Activated CD4-positive, alpha-beta T cell treated with anti-CD3 and anti-CD28 coated beads for 36 hours (primary cell): ENCODE measurements around the gene PPP1R1C. TPM values are rescaled to one million over a fixed set of nuclear protein-coding genes. Genes with fewer than 3 reads are reported as not detected.

Experiments used
- ATAC-seq: fragments of 200-7000 bp; cut with Tn5 transposase; one replicate; pipeline ENCODE4 v1.10.0; 2021; ENCODE audit warnings: mild to moderate bottlenecking, moderate library complexity
- CTCF ChIA-PET: fragments of 350-600 bp; sonication (Branson Sonifier 250); formaldehyde crosslinking; loops from one replicate; lab custom pipeline; 2021; ENCODE audit warnings: antibody characterized with exemption; lab: Charles Lee
- POLR2A ChIA-PET: fragments of 350-600 bp; sonication (Branson Sonifier 250); formaldehyde crosslinking; loops from one replicate; lab custom pipeline; 2021; ENCODE audit warnings: antibody characterized with exemption, inconsistent platforms; lab: Charles Lee
- DNase-seq: peaks from one replicate; pipeline ENCODE4 v3.0.0-alpha.2; 2020
- H3K27ac Mint-ChIP-seq: one replicate; pipeline ENCODE4 v1.8.0; 2021; ENCODE audit warnings: mixed read lengths
- H3K27me3 Mint-ChIP-seq: one replicate; pipeline ENCODE4 v1.8.0; 2021; ENCODE audit warnings: mixed read lengths
- H3K36me3 Mint-ChIP-seq: one replicate; pipeline ENCODE4 v1.8.0; 2021; ENCODE audit warnings: low read depth, mixed read lengths
- H3K4me1 Mint-ChIP-seq: one replicate; pipeline ENCODE4 v1.8.0; 2021; ENCODE audit warnings: mixed read lengths
- H3K4me3 Mint-ChIP-seq: one replicate; pipeline ENCODE4 v1.8.0; 2021; ENCODE audit warnings: mild to moderate bottlenecking, moderate library complexity, mixed read lengths
- H3K9me3 Mint-ChIP-seq: one replicate; pipeline ENCODE4 v1.8.0; 2021; ENCODE audit warnings: low read depth, mixed read lengths
- intact Hi-C, 2 experiments: fragments of 100-400 bp; cut with DNase I in 1 of 2; cut with micrococcal nuclease in 1 of 2; formaldehyde crosslinking; loops; one replicate each; pipeline versions ENCODE4 v1.14.2 to v1.15.1; 2022 to 2024; cut with DNase I, micrococcal nuclease
- total RNA-seq, 2 experiments: library from RNA; stranded (reverse); gene quantifications; one replicate each; pipeline ENCODE4 v1.2.3, GENCODE V29; 2021

The PPP1R1C gene
- total RNA-seq, 2 experiments from 2014 or later: not detected

- intact Hi-C loops: no loop called here
- Mint-ChIP-seq H3K27me3 (no peaks in the 10 kb centered on the region), H3K4me3 (no peak overlapping the region), H3K36me3 (no peaks in the 10 kb centered on the region), H3K27ac (no peak overlapping the region), H3K4me1 (no peaks in the 10 kb centered on the region), H3K9me3 (no peaks in the 10 kb centered on the region)
- DNase-seq (no peak), ATAC-seq (no peak)
- ChIA-PET CTCF (no interaction called here), POLR2A (no interaction called here)
Measured at GRCh38 chr2:182069416-182069815, 83.8 kb downstream of the PPP1R1C start.

GRCh38 chr2:182069908-182070307 lies 84.3 kb downstream of the PPP1R1C start:
- ChIA-PET CTCF (no interaction called here), POLR2A (no interaction called here)
- DNase-seq (no peak), ATAC-seq (no peak)
- no peaks in the 10 kb centered on the region for H3K9me3 Mint-ChIP-seq
- no peaks in the 10 kb centered on the region for H3K27me3 Mint-ChIP-seq
- intact Hi-C loops: no loop called here
- no peak overlapping the region for H3K27ac Mint-ChIP-seq
- no peaks in the 10 kb centered on the region for H3K36me3 Mint-ChIP-seq
- no peaks in the 10 kb centered on the region for H3K4me1 Mint-ChIP-seq
- no peak overlapping the region for H3K4me3 Mint-ChIP-seq

- no peak overlapping the region for H3K27ac Mint-ChIP-seq
- no peaks in the 10 kb centered on the region for H3K9me3 Mint-ChIP-seq
- POLR2A ChIA-PET: no interaction called here
- DNase-seq (no peak), ATAC-seq (no peak)
- intact Hi-C loops: no loop called here
- CTCF ChIA-PET: no interaction called here
- no peak overlapping the region for H3K4me3 Mint-ChIP-seq
- no peaks in the 10 kb centered on the region for H3K36me3 Mint-ChIP-seq
- no peaks in the 10 kb centered on the region for H3K27me3 Mint-ChIP-seq
- no peaks in the 10 kb centered on the region for H3K4me1 Mint-ChIP-seq
Measured at GRCh38 chr2:182070736-182071135, 85.1 kb downstream of the PPP1R1C start.

- intact Hi-C loops: no loop called here
- DNase-seq (no peak), ATAC-seq (no peak)
- Mint-ChIP-seq H3K9me3 (no peaks in the 10 kb centered on the region), H3K27ac (no peak overlapping the region), H3K4me1 (no peaks in the 10 kb centered on the region), H3K27me3 (no peaks in the 10 kb centered on the region), H3K36me3 (no peaks in the 10 kb centered on the region), H3K4me3 (no peak overlapping the region)
- ChIA-PET POLR2A (no interaction called here), CTCF (interaction anchor here (1.3 kb wide), 1 partner anchor 10 kb away, joined by 4 read pairs; no protein-coding TSS in a partner anchor)
Measured at GRCh38 chr2:182072861-182073260, 87.2 kb downstream of the PPP1R1C start.

- Mint-ChIP-seq H3K4me3 (no peak overlapping the region), H3K27me3 (no peaks in the 10 kb centered on the region), H3K27ac (no peak overlapping the region), H3K4me1 (no peaks in the 10 kb centered on the region), H3K36me3 (no peaks in the 10 kb centered on the region), H3K9me3 (no peaks in the 10 kb centered on the region)
- intact Hi-C loops: no loop called here
- ATAC-seq (no peak), DNase-seq (no peak)
- POLR2A ChIA-PET: no interaction called here
- CTCF ChIA-PET: interaction anchor here (1.3 kb wide), 1 partner anchor 11 kb away, joined by 4 read pairs; no protein-coding TSS in a partner anchor
Measured at GRCh38 chr2:182073613-182074012, 88.0 kb downstream of the PPP1R1C start.

GRCh38 chr2:182077023-182077422 lies 91.4 kb downstream of the PPP1R1C start:
- DNase-seq (no peak), ATAC-seq (no peak)
- Mint-ChIP-seq H3K27me3 (peaks cover 2% of the 10 kb centered on the region), H3K4me3 (no peak overlapping the region), H3K27ac (no peak overlapping the region), H3K9me3 (no peaks in the 10 kb centered on the region), H3K36me3 (no peaks in the 10 kb centered on the region), H3K4me1 (no peaks in the 10 kb centered on the region)
- CTCF ChIA-PET: interaction anchor here (0.5 to 3.0 kb wide), 11 partner anchors 9 to 362 kb away, joined by 3 to 29 read pairs (median 3); no protein-coding TSS in a partner anchor
- intact Hi-C loops: loop anchor here (1.0 to 5.0 kb wide), 3 partner anchors 125 to 334 kb away; no protein-coding TSS in a partner anchor
- POLR2A ChIA-PET: no interaction called here

- DNase-seq: peak; percentile 23
- ChIA-PET CTCF (interaction anchor here (0.5 to 3.0 kb wide), 12 partner anchors 8 to 362 kb away, joined by 3 to 29 read pairs (median 3); no protein-coding TSS in a partner anchor), POLR2A (no interaction called here)
- intact Hi-C loops: loop anchor here (1.0 to 5.0 kb wide), 4 partner anchors 125 to 1000 kb away; no protein-coding TSS in a partner anchor
- no peaks in the 10 kb centered on the region for H3K9me3 Mint-ChIP-seq
- H3K4me1 Mint-ChIP-seq: no peaks in the 10 kb centered on the region
- no peaks in the 10 kb centered on the region for H3K36me3 Mint-ChIP-seq
- ATAC-seq: peak; percentile 53
- peaks cover 2% of the 10 kb centered on the region for H3K27me3 Mint-ChIP-seq
- no peak overlapping the region for H3K4me3 Mint-ChIP-seq
- no peak overlapping the region for H3K27ac Mint-ChIP-seq
Measured at GRCh38 chr2:182077448-182078142, 91.9 kb downstream of the PPP1R1C start.

- DNase-seq (no peak), ATAC-seq (no peak)
- Mint-ChIP-seq H3K36me3 (no peaks in the 10 kb centered on the region), H3K27me3 (peaks cover 2% of the 10 kb centered on the region), H3K27ac (no peak overlapping the region), H3K9me3 (no peaks in the 10 kb centered on the region), H3K4me1 (no peaks in the 10 kb centered on the region), H3K4me3 (no peak overlapping the region)
- intact Hi-C loops: loop anchor here in 1 of 2 experiments (1.0 to 5.0 kb wide), 2 partner anchors 127 to 1002 kb away; no protein-coding TSS in a partner anchor
- ChIA-PET CTCF (interaction anchor here (1.7 to 3.0 kb wide), 2 partner anchors 10 to 338 kb away, joined by 5 to 29 read pairs; no protein-coding TSS in a partner anchor), POLR2A (no interaction called here)
Measured at GRCh38 chr2:182078988-182079602, 93.4 kb downstream of the PPP1R1C start.

GRCh38 chr2:182080493-182080892 lies 94.8 kb downstream of the PPP1R1C start:
- no peaks in the 10 kb centered on the region for H3K4me1 Mint-ChIP-seq
- H3K27me3 Mint-ChIP-seq: peaks cover 2% of the 10 kb centered on the region
- DNase-seq (no peak), ATAC-seq (no peak)
- intact Hi-C loops: no loop called here
- POLR2A ChIA-PET: no interaction called here
- no peak overlapping the region for H3K4me3 Mint-ChIP-seq
- no peaks in the 10 kb centered on the region for H3K36me3 Mint-ChIP-seq
- H3K27ac Mint-ChIP-seq: no peak overlapping the region
- no peaks in the 10 kb centered on the region for H3K9me3 Mint-ChIP-seq
- CTCF ChIA-PET: interaction anchor here (1.0 kb wide), 1 partner anchor 338 kb away, joined by 6 read pairs; no protein-coding TSS in a partner anchor

GRCh38 chr2:182081602-182082260 lies 96.1 kb downstream of the PPP1R1C start:
- intact Hi-C loops: no loop called here
- no peaks in the 10 kb centered on the region for H3K4me1 Mint-ChIP-seq
- no peak for ATAC-seq
- ChIA-PET CTCF (interaction anchor here (1.0 kb wide), 1 partner anchor 9 kb away, joined by 3 read pairs; no protein-coding TSS in a partner anchor), POLR2A (no interaction called here)
- H3K9me3 Mint-ChIP-seq: no peaks in the 10 kb centered on the region
- no peak overlapping the region for H3K27ac Mint-ChIP-seq
- no peak overlapping the region for H3K4me3 Mint-ChIP-seq
- DNase-seq: no peak
- peaks cover 2% of the 10 kb centered on the region for H3K27me3 Mint-ChIP-seq
- no peaks in the 10 kb centered on the region for H3K36me3 Mint-ChIP-seq

GRCh38 chr2:182088681-182089320 lies 103.1 kb downstream of the PPP1R1C start:
- no peak for ATAC-seq
- Mint-ChIP-seq H3K36me3 (no peaks in the 10 kb centered on the region), H3K4me1 (no peaks in the 10 kb centered on the region), H3K4me3 (no peak overlapping the region), H3K27me3 (peaks cover 6% of the 10 kb centered on the region), H3K27ac (no peak overlapping the region), H3K9me3 (no peaks in the 10 kb centered on the region)
- POLR2A ChIA-PET: no interaction called here
- CTCF ChIA-PET: interaction anchor here (0.6 to 1.1 kb wide), 3 partner anchors 10 to 214 kb away, joined by 3 to 5 read pairs (median 4); no protein-coding TSS in a partner anchor
- no peak for DNase-seq
- intact Hi-C loops: no loop called here
